Stimulated activated naive B cell treated with anti-CD40 and anti-IgM and Interleukin-4, amounts not matched to agents 10 μg/mL and 1 μg/mL and 100 μg/mL, for 72 hours (primary cell): ENCODE measurements around the gene IFTAP.
A peak's percentile ranks its signal among the peaks of the same experiment; 100 is the strongest.

Experiments used
- ATAC-seq, 2 donors: fragments of 150-1000 bp; cut with Tn5 transposase; replicated peaks; 2 replicates each; pipeline ENCODE4 v1.10.0; 2021; ENCODE audit warnings: moderate library complexity in 1 of 2
- DNase-seq: peaks from one replicate; pipeline ENCODE4 v3.0.0; 2021
- H3K27ac Mint-ChIP-seq: one replicate; pipeline ENCODE4 v1.8.0; 2022; ENCODE audit warnings: mild to moderate bottlenecking, mixed read lengths
- H3K27me3 Mint-ChIP-seq, 2 donors: one replicate each; pipeline ENCODE4 v1.8.0; 2022; ENCODE audit warnings: mixed read lengths in 2 of 2
- H3K36me3 Mint-ChIP-seq, 2 donors: one replicate each; pipeline ENCODE4 v1.8.0; 2022; ENCODE audit warnings: mixed read lengths in 2 of 2, mild to moderate bottlenecking in 1 of 2
- H3K4me1 Mint-ChIP-seq, 2 donors: one replicate each; pipeline ENCODE4 v1.8.0; 2022; ENCODE audit warnings: mixed read lengths in 2 of 2, mild to moderate bottlenecking in 1 of 2
- H3K4me3 Mint-ChIP-seq, 2 donors: one replicate each; pipeline ENCODE4 v1.8.0; 2022; ENCODE audit warnings: mild to moderate bottlenecking in 2 of 2, mixed read lengths in 2 of 2, moderate library complexity in 1 of 2
- H3K9me3 Mint-ChIP-seq, 2 donors: one replicate each; pipeline ENCODE4 v1.8.0; 2022; ENCODE audit warnings: mixed read lengths in 2 of 2, mild to moderate bottlenecking in 1 of 2

The IFTAP gene

DNA sequence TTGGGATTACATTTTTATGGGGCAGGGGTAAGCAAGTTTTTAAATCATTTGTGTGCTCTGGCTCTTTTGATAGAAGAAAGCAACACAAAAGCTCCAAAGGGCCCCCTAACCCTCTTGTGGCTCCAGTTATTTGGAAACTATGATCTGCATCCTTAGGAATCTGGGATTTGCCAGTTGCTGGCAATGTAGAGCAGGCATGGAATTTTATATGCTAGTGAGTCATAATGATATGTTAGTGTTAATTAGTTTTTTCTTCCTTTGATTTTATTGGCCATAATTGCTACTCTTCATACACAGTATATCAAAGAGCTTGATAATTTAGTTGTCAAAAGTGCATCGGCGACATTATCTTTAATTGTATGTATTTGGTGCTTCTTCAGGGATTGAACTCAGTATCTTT lies 16.4 kb upstream of the IFTAP start:
- H3K36me3 Mint-ChIP-seq, result peaks cover 4 to 5% of the 10 kb centered on the region in 2 donors
- peaks cover 14 to 33% of the 10 kb centered on the region in 2 donors for H3K27me3 Mint-ChIP-seq
- no peak overlapping the region for H3K4me3 Mint-ChIP-seq
- DNase-seq (no peak), ATAC-seq (no peak)
- no peak overlapping the region for H3K27ac Mint-ChIP-seq
- peaks cover 0 to 7% of the 10 kb centered on the region in 2 donors for H3K4me1 Mint-ChIP-seq
- peaks cover 5 to 9% of the 10 kb centered on the region in 2 donors for H3K9me3 Mint-ChIP-seq

DNA sequence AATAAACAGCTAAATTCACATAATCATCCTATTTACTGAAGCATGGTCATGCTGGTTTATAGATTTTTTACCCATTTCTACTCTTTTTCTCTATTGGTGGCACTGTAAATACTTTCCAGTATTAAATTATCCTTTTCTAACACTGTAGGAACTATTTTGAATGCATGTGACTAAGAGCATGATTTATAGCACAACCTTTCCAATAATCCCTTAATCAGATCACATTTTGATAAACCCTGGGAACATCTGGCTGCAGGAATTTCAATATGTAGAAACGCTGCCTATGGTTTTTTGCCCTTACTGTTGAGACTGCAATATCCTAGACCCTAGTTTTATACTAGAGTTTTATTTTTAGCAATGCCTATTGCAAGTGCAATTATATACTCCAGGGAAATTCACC lies 15.8 kb upstream of the IFTAP start:
- Mint-ChIP-seq H3K9me3 (peaks cover 5 to 9% of the 10 kb centered on the region in 2 donors), H3K36me3 (peaks cover 4 to 5% of the 10 kb centered on the region in 2 donors), H3K27me3 (peaks cover 14 to 31% of the 10 kb centered on the region in 2 donors), H3K27ac (no peak overlapping the region), H3K4me3 (no peak overlapping the region), H3K4me1 (peaks cover 0 to 7% of the 10 kb centered on the region in 2 donors)
- ATAC-seq (no peak), DNase-seq (no peak)

DNA sequence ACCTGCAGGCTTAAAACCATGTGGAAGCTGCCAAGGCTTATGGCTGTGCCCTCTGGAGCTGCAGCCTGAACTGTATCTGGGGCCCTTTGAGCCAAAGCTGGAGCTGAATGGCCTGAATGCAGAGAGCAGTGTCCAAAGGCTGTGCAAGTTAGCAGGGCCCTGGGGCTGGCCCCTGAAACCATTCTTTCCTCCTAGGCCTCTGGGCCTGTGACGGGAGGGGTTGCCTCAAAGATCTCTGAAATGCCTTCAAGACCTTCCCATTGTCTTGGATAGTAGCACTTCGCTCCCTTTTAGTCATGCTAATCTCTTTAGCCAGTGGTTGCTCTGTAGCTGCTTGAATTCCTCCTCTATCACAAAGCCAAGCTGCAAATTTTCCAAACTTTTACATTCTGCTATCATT lies 12.8 kb upstream of the IFTAP start:
- peaks cover 0 to 13% of the 10 kb centered on the region in 2 donors for H3K27me3 Mint-ChIP-seq
- no peak overlapping the region for H3K27ac Mint-ChIP-seq
- H3K4me1 Mint-ChIP-seq, result no peaks in the 10 kb centered on the region
- H3K9me3 Mint-ChIP-seq, result peaks cover 5 to 9% of the 10 kb centered on the region in 2 donors
- DNase-seq, result no peak
- H3K36me3 Mint-ChIP-seq, result peaks cover 4 to 5% of the 10 kb centered on the region in 2 donors
- ATAC-seq, result no peak
- H3K4me3 Mint-ChIP-seq, result no peak overlapping the region

DNA sequence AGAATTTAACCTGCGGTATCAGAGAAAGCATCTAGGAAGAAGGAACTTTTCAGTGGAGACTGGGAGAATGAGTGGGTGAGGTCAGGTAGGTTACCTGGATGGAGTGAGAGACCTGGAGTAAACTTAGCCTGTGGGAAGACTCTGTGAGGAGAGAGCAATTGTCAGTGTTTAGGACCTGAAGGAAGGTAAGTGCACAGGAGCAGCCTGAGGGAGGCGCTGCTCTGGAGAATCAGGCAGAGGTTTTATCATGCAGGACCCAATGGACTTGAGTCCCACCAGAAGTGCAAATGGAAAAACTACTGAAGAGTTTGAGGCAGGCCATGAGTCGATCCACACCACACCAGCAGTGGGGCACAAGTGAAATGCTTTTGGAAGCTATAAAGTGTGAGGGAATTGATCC lies 10.6 kb upstream of the IFTAP start:
- H3K4me1 Mint-ChIP-seq, result peaks cover 0 to 2% of the 10 kb centered on the region in 2 donors
- H3K27ac Mint-ChIP-seq, result no peak overlapping the region
- H3K36me3 Mint-ChIP-seq, result peaks cover 4 to 5% of the 10 kb centered on the region in 2 donors
- peaks cover 5 to 11% of the 10 kb centered on the region in 2 donors for H3K9me3 Mint-ChIP-seq
- H3K27me3 Mint-ChIP-seq, result peaks cover 0 to 20% of the 10 kb centered on the region in 2 donors
- no peak overlapping the region for H3K4me3 Mint-ChIP-seq
- no peak for DNase-seq
- no peak for ATAC-seq

DNA sequence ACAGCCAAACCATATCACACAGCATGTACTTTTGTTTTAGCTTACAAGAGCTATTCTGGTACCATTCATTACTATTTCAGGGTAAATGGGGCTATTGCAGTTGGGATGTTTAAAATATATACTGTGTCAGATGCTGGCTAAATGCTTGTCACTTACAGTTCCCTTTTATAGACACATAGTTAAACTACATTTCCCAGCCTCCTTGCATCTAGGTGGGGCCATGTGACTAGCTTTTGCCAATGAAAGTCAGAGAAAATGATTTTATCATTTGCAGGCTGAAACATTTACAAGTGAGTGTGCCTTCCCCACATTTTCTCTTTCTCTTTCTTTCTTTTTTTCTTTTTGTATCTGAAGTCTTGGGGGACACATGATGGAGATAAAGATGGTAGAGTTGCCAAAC lies 7.8 kb upstream of the IFTAP start:
- H3K36me3 Mint-ChIP-seq, result peaks cover 4 to 5% of the 10 kb centered on the region in 2 donors
- peak; percentile 80 to 81 for ATAC-seq

DNA sequence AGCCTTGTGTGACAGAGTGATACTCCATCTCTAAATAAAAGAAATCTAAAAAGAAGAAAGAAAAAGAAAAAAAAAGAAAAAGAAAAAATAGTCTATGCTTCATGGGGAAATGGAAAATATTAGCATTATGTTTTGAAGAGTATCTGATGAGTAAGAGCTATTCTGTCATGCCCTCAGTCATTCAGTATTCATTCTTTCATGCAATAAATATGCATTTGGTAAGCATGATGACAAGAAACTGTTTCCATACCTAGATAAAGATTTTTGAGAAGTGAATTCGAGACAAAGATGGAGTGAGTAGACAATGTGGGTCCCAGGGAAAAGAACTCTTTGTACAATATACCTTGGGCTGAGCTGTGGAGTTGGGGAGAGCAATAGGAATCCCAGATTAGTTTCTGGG lies 6.2 kb upstream of the IFTAP start:
- no peak for DNase-seq
- H3K27me3 Mint-ChIP-seq, result peaks cover 11 to 21% of the 10 kb centered on the region in 2 donors
- peaks cover 0 to 2% of the 10 kb centered on the region in 2 donors for H3K4me1 Mint-ChIP-seq
- H3K4me3 Mint-ChIP-seq, result no peak overlapping the region
- H3K36me3 Mint-ChIP-seq, result no peaks in the 10 kb centered on the region
- H3K9me3 Mint-ChIP-seq, result peaks cover 0 to 2% of the 10 kb centered on the region in 2 donors
- H3K27ac Mint-ChIP-seq, result no peak overlapping the region
- no peak for ATAC-seq

More for the DNA sequence above, 7.8 kb upstream of the IFTAP start:
- Mint-ChIP-seq H3K9me3 (peaks cover 5 to 7% of the 10 kb centered on the region in 2 donors), H3K4me3 (no peak overlapping the region), H3K27ac (no peak overlapping the region), H3K4me1 (peaks cover 0 to 2% of the 10 kb centered on the region in 2 donors), H3K27me3 (peaks cover 4 to 15% of the 10 kb centered on the region in 2 donors)
- DNase-seq, result no peak

DNA sequence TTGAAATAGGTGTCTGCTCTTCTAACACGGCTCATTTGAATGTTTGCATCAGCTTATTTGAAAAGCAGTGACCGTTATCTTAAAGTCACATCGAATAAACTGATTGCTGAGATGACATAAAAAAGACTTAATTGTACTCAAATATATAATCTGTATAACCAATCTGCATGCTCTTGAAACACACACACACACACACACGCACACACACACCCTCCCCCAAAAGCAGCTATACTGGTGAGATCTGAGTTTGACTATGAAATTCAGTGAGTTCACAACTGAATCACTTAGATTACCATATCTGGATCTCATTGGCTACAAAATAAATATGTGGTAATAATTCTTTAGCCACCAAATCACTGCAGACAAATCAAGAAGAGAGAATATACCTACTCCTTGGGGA lies 3.8 kb upstream of the IFTAP start:
- DNase-seq (no peak), ATAC-seq (no peak)
- H3K4me1 Mint-ChIP-seq, result peaks cover 7 to 11% of the 10 kb centered on the region in 2 donors
- no peak overlapping the region for H3K27ac Mint-ChIP-seq
- H3K27me3 Mint-ChIP-seq, result peaks cover 27 to 36% of the 10 kb centered on the region in 2 donors
- H3K36me3 Mint-ChIP-seq, result no peaks in the 10 kb centered on the region
- H3K9me3 Mint-ChIP-seq, result peaks cover 0 to 2% of the 10 kb centered on the region in 2 donors
- H3K4me3 Mint-ChIP-seq, result no peak overlapping the region

DNA sequence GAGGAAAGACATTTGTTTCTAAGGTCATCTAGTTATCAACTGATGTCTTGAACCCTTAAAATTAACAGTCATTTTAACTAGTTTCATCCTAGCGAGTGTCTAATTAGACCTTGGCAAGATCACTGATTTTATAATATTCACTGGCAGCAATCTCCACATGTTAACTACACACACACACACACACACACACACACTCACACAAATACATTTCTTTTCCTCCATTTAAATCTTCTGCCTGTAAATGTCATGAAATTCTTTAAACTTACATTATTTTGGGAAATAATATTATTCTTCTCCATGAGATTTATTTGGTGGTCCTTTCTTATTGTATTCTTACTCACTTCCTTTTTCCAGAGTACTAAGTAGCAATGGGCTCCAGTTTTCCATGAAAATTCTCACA lies 2.9 kb upstream of the IFTAP start:
- no peak overlapping the region for H3K4me3 Mint-ChIP-seq
- H3K27ac Mint-ChIP-seq, result no peak overlapping the region
- H3K36me3 Mint-ChIP-seq, result no peaks in the 10 kb centered on the region
- peaks cover 7 to 11% of the 10 kb centered on the region in 2 donors for H3K4me1 Mint-ChIP-seq
- H3K27me3 Mint-ChIP-seq, result peaks cover 27 to 36% of the 10 kb centered on the region in 2 donors
- no peak for DNase-seq
- no peak for ATAC-seq
- peaks cover 0 to 2% of the 10 kb centered on the region in 2 donors for H3K9me3 Mint-ChIP-seq

DNA sequence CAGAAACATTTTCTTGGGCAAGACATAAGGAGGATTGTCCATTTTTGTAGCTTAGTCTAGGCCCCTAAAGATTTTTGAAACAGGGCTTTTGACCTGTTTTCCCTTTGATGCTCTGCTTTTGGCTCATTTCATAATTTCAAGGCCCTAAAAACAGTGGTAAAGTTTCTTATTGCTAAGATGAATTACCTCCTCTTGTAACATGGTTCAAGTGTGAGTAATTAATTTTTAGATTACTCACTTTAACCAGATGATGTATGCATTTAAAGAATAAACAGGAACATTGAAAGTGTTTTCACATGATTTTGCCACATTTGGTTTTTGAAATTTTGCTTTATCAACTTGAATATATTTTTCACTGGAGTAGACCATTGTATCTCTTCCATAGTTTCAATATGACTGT lies 2.6 kb downstream of the IFTAP start:
- Mint-ChIP-seq H3K9me3 (no peaks in the 10 kb centered on the region), H3K4me1 (peaks cover 8 to 11% of the 10 kb centered on the region in 2 donors), H3K27me3 (peaks cover 38 to 44% of the 10 kb centered on the region in 2 donors), H3K27ac (no peak overlapping the region), H3K36me3 (peaks cover 0 to 1% of the 10 kb centered on the region in 2 donors), H3K4me3 (no peak overlapping the region)
- ATAC-seq, result no peak
- no peak for DNase-seq

DNA sequence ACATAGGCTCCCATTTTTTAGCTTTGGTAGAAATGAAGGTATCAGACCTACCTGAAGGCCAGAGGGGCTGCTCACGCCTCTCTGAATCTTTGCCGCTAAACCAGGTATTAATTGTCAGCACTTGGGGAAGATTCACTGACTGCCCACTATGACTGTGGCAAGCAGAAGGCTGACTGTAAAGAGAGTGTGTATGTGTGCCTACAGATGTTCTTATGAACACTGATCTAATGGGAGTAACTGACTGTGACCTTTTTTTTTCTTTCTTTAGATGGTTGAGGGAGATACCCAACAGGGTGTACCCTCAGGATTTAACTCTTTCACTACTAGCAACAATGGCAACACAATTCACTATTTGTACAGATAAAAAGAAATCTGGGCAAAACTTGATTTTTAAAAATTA lies 3.7 kb downstream of the IFTAP start, which contains the start of gene RAG2:
RAG2 (minus strand) TSS at position 186 of the 400 bp plus-strand sequence. CDS start 4,068 bp downstream, outside the sequence.
- H3K36me3 Mint-ChIP-seq, result peaks cover 0 to 1% of the 10 kb centered on the region in 2 donors
- H3K27ac Mint-ChIP-seq, result no peak within 1 kb of the TSS
- peaks cover 44 to 49% of the 10 kb centered on the region in 2 donors for H3K27me3 Mint-ChIP-seq
- H3K4me3 Mint-ChIP-seq, result no peak within 1 kb of the TSS
- no peaks in the 10 kb centered on the region for H3K9me3 Mint-ChIP-seq
- peaks cover 8 to 11% of the 10 kb centered on the region in 2 donors for H3K4me1 Mint-ChIP-seq
- ATAC-seq (no peak), DNase-seq (no peak)

DNA sequence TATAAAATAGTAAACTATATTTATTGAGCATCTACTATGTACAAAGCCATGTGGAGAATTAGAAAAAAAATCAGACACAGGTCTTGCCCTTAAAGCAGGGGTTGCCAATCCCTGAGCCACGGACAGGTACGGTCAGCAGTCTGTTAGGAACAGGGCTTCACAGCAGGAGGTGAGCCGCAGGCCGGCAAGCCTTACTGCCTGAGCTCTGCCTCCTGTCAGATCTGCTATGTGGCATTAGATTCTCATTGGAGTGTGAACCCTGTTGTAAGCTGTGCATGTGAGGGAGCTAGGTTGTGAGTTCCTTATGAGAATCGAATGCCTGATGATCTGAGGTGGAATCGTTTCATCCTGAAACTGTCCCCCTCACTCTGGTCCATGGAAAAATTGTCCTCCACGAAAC lies 5.9 kb downstream of the IFTAP start:
- H3K4me1 Mint-ChIP-seq, result peaks cover 2 to 3% of the 10 kb centered on the region in 2 donors
- no peak overlapping the region for H3K4me3 Mint-ChIP-seq
- H3K27ac Mint-ChIP-seq, result no peak overlapping the region
- H3K27me3 Mint-ChIP-seq, result peaks cover 42 to 43% of the 10 kb centered on the region in 2 donors
- H3K36me3 Mint-ChIP-seq, result peaks cover 0 to 1% of the 10 kb centered on the region in 2 donors
- H3K9me3 Mint-ChIP-seq, result no peaks in the 10 kb centered on the region
- no peak for DNase-seq
- ATAC-seq, result no peak

DNA sequence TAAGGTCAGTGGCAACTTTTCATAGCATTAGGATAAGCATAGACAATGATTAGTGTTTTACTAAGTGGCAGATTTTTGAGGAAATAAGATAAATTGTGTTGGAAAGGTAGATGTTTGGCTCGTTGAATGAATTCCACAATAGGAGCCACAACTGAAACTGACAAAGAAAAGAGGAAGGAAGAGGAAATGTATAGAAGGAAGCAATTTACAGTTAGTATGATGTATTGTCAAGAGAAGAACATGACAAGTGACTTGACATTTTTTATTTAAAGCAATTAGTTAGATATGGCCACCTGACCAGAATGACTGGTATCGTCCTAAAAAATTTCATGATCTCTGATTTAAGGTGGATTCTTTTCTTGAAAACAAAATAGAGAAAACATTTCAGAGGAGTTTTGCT lies 6.9 kb downstream of the IFTAP start:
- Mint-ChIP-seq H3K27me3 (peaks cover 42 to 43% of the 10 kb centered on the region in 2 donors), H3K36me3 (peaks cover 0 to 1% of the 10 kb centered on the region in 2 donors), H3K9me3 (no peaks in the 10 kb centered on the region), H3K27ac (no peak overlapping the region), H3K4me1 (peaks cover 0 to 3% of the 10 kb centered on the region in 2 donors), H3K4me3 (no peak overlapping the region)
- DNase-seq (no peak), ATAC-seq (no peak)

DNA sequence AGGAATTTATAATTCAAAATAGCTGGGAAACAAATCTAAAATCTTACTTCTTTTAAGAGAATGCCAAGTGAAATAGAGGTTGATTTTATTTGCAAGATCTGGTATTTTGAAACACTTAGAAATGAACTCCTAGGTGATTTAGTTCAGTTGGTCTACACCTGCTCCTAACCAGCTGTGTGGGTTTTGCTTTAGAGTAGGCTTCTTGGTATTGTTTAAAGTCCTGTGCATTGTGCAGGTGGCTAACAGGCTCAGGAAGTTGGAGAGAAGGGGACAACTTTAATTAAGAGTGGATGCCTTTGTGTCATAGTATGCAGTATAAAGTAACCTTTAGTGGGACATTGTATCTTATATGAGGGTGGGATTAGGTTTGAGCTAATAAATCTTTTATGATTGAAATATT lies 7.8 kb downstream of the IFTAP start:
- no peaks in the 10 kb centered on the region for H3K9me3 Mint-ChIP-seq
- H3K36me3 Mint-ChIP-seq, result peaks cover 0 to 1% of the 10 kb centered on the region in 2 donors
- no peak overlapping the region for H3K27ac Mint-ChIP-seq
- H3K4me1 Mint-ChIP-seq, result peaks cover 0 to 3% of the 10 kb centered on the region in 2 donors
- H3K4me3 Mint-ChIP-seq, result no peak overlapping the region
- peaks cover 42 to 43% of the 10 kb centered on the region in 2 donors for H3K27me3 Mint-ChIP-seq
- ATAC-seq (no peak), DNase-seq (no peak)

DNA sequence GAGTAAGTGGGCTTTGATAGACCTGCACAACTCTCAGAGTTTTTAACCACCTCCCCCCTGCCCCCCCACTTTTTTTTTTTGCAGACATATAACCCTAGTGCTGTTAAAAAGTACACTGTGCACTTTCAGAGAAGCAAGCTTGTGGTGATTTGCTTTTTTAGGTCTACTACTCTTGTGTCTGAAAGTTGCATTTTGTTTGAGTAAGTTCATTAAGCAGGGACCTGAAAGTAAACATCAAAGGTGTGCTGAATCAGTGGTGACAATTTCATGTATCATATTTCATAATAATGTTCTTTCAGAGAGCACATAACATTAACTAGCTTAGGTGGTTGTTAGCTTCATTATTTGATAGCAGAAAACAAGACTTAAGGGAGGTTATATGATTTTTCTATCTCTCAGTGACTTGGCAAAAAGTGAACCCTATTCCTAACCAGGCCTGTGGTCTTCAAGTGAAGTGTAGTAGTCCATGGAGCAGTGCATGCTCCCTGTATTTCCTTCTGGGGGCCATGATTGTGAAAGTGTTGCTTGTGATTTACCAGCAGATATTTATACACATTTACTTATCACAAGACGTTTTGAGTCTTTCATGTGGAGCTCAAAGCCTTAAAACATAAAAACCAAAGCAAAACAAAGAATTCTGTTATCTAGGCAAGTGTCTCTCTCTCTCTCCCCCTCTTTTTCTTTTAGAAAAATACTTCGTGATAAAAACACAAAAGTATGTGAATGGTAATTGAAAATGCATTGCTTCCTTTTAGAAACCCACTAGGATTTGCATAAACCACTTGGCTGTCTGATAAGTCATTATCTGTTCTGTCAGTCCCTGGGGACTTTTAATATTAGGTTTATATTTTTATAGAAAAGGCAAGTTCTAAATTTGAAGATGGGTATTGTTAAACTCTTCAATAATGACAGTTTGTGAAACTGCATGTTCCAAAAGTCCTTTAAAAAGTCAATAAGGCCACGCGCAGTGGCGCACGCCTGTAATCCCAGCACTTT lies 11.2 kb downstream of the IFTAP start:
- H3K4me1 Mint-ChIP-seq, result peaks cover 0 to 1% of the 10 kb centered on the region in 2 donors
- no peak for ATAC-seq
- H3K9me3 Mint-ChIP-seq, result no peaks in the 10 kb centered on the region

More for the DNA sequence above, 11.2 kb downstream of the IFTAP start:
- DNase-seq, result no peak
- Mint-ChIP-seq H3K4me3 (no peak overlapping the region), H3K27me3 (peaks cover 44 to 54% of the 10 kb centered on the region in 2 donors), H3K36me3 (no peaks in the 10 kb centered on the region), H3K27ac (no peak overlapping the region)
